NOMO-1 treated with dmso at 0.1 percent for 144 hours (cell line): ENCODE results near the gene TMEM74B.

ENCODE experiments used
- DNase-seq: peaks from one replicate; lab custom pipeline; 2025; ENCODE audit not compliant: unreplicated experiment; lab: John Stamatoyannopoulos, UW

TMEM74B gene

DNA sequence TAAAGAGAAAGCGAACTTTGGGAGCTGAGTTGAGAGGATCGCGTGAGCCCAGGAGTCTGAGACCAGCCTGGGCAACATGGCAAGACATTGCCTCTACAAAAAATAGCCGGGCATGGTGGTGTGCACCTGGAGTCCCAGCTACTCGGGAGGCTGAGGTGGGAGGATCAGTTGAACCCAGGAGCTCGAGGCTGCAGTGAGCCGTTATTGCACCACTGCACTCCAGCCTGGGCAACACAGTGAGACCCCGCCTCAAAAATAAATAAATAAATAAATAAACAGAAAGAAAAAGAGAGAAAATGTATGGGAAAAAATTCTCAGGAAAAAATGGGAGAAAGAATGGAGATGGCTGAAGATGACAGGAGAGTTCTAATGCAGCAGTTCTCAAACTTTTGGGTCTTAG is 21.0 kb upstream of the TMEM74B start:
- no peak for DNase-seq

DNA sequence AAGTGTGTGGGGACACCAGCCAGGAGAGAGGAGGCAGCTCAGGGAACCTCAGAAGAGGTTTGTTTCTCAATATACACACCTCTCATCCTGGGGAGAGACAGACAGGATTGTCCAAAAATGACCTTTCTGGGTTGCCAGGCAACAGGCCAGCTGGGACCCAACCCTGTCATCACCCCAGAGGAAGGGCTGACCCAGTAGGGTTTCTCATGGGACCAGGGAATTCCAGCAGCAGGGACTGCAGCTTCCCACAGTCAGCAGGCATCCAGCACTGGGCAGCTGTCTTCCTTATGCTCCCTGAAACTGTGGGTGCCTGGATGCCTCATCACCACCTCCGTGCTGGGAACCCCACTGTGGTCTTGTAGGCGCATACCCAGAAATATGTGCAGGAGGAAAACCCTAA is 19.8 kb upstream of the TMEM74B start:
- no peak for DNase-seq

DNA sequence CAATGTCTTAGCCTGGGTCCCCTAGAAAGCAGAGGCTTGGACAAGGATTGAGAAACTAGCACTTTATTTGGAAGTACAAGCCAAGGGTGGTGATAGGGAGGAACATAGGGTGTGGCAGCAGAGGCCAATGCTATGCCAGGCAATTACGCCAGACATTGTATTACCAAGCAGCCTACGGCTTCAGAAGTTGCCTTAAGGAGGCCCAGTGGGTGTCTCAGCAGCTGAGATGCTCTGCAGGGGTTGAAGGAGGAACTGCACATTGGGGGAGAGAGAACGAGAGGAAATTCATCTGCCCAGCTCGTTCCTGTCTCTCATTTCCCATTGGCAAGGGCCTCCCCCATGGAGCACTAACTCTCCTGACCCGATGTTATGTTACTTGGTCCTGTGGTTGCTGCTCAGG is 19.3 kb upstream of the TMEM74B start:
- no peak for DNase-seq

DNA sequence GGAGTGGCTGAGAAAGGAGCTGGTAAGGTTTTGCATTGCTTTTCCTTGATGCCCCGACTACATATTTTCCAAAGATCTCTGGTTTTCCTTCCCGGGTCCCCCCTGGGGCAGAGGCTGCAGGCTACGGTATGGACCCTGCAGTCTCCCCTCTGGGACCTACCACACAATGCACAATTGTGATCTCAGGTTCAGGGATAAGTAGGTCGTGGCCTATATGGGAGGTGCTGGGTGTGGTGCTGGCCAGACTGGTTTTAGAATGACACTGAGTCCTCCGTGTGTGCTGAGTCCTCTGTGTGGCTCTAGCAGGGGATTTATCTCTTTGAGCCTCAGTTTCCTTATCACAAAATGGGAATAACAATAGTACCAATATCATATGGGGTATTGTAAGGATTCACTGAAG is 18.8 kb upstream of the TMEM74B start:
- DNase-seq, result no peak

DNA sequence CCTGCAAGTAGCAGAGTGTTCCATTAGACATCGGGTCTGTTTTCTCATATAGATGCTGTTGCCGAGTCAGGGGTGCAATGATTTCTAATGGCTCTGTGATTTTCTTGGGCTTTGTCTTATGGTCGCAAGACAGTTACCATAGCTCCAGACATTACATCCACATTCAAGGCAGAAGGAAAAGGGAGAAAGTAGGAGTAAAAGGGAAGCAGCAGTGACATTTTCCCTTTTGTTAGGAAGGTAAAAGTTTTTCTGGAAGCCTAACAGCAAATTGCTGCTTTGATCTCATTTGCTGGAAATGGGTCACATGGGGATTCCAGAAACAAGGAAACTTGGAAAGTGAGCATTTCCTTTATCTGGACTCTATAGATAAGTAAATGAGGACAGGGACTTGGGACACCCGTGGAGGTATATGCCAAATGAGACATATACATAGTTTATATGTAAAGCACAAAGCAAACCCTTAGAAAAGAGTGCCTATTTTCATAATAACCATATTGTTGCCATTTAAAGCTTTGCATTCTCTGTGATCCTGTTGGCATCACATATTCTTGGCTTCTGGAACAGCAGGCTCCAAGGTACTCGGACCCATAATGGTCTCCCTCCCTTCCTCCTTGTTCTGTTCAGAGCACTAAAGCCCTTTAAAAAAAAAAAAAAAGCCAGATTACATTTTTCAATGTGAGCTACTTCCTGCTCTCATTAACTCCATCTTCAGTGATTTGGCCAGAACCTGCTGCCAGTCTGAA is 18.2 kb upstream of the TMEM74B start, which contains the start of gene C20orf202:
Gene C20orf202 (plus strand): TSS at position 693 of the 743 bp plus-strand sequence. CDS start 132 bp downstream, outside the sequence.
- no peak for DNase-seq

DNA sequence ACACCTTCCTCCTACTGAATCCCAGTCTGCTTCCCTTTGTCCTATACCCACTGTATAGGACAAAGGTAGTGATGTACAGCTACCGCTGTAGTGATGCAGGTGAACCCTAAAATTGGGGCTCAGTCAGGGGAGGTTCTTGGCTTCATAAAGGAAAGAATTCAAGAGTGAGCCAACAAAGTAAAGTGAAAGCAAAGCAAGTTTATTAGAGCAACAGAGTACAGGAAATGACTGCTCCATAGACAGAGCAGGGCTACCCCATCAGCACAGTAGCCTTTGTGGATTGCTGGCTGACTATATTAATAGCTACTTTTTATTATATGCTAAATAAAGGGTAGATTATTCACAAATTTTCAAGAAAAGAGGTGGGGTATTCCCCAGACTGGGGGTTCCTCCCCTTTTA is 15.2 kb upstream of the TMEM74B start:
- no peak for DNase-seq

DNA sequence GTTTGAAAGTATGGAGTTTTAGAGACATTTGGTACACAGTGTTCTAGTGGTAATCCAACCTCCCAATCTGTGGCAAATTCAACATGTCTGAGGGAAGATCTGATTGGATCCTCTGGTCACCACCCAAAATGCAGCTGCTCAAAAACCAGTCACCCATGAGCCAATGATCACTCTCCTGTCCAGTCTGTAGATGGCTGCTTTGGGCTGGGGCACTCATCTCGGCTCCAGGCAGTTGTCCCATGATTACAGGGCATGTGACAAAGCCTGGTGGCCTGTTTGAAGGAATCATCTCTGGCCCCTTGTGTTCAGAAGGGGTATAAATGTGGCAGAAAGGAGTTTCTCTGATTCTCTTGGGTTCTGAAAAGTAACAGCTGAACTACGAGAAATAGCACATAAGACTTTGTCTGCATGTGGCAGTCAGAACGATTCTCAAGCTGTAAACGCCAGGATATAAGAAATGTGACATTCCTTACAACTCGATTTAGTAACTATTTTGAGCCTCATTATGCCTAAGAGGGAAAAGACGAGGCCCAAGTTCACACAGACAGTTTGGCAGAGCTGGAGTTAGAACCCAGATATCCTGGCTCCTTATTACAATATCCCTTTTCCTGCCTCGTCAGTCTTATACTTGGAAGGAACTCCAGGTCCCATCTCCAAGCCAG is 14.6 kb upstream of the TMEM74B start:
- no peak for DNase-seq

DNA sequence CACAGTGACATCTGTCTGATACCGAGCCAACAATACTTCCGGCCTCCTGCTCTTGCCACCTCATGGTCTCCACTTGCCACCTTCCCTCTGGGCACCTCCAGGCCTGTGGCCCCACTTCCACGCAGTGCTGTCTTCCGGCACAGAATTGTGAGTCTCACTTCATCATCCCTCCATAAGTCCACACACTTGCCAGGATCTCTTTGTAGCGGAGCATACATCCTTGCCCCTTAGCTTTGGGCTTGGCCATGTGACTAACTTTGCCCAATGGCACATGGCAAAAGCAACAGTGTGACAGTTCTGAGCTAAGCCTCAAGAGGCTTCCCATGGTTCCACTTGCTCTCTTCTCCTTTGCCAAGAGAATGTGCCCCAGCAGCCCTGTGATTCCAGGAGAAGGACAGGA is 14.0 kb upstream of the TMEM74B start:
- DNase-seq, result no peak

DNA sequence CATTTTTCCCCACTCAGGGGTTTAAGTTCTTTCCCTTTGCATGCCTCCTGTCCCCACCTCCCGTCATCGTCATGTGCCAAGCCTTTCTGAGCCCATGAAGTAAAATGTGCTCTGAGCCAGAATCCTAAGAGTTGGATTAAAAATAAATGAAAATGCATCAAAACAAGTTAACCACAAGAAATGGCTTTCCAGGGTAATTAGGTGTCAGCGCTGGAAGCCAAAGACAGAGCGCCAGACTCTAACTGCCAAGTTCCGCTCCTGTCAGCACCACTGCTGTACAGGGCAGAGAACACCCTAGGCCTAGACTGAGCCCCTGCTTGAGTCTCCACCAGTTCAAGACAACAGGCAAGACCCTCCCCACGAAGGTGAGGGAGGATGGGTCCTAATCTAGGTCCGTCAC is 13.0 kb upstream of the TMEM74B start:
- DNase-seq, result no peak

DNA sequence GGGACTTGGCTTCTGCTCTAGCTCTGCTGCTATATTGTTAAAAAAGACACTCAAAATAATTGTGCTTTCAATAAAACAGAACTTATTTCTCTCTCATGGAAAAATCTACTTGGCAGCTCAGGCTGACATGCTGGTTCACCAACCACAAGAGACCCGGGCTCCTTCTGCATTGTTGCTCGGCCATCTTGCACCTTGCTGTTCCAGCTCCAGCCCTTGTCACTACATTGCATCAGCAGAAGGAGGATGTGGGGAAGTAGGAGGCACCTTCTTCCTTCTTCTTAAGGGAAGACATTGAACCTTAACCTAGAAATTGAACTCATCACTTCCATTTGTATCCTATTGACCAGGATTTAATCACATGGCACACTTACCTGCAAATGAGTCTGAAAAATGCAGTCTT is 11.9 kb upstream of the TMEM74B start:
- no peak for DNase-seq

DNA sequence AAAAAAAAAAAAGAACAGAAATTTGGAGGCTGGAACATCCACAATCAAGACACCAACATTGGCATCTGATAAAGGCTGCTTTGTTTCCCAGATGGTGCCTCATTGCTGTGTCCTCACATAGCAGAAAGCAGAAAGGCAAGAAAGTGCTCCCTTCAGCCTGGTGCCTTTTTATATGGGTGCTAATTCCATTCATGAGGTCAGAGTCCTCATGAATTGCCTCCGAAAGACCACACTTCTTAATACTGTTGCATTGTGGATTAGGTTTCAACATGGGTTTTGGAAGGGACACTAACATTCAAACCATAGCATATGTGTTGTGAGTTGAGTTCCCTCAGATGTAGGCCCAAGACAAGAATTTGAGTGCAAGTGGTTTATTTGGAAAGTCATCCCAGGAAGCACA is 10.4 kb upstream of the TMEM74B start:
- no peak for DNase-seq

DNA sequence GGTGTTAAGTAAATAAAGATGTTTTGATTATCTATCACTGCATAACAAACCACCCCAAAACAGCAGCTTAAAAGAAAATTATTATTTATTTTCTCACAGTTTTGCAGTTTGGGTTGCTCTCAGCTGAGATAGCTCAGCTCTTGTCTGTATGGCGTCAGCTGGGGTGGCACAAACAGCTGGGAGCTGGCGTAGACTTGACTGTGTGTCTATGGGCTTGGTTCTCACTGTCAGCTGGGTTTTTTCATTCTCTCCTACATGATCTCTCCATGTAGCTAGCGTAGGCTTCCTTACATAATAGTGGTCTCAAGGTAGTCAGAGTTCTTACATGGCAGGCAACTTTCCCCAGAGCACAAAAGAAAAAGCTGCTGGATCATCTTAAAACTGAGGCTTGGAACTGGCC is 6.5 kb upstream of the TMEM74B start:
- DNase-seq, result no peak

DNA sequence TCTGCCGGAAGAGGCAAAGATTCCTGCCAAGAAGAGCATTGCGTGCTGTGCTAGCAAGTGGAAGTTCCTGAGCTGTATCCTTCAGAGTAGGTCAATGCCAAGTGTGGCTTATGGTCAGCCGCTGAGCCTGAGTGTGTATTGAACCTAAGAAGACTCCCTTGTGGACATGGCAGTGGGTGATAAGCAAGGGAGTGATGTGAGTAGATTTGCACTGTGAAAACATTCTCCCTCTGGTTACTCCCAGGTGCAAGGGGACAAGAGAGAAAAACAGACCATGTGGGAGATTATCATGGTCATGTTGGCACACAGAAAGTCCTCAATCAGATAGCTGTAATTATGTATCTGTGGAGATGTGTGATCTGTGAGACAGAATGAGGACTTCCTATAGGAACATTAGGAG is 6.1 kb upstream of the TMEM74B start:
- DNase-seq, result no peak

DNA sequence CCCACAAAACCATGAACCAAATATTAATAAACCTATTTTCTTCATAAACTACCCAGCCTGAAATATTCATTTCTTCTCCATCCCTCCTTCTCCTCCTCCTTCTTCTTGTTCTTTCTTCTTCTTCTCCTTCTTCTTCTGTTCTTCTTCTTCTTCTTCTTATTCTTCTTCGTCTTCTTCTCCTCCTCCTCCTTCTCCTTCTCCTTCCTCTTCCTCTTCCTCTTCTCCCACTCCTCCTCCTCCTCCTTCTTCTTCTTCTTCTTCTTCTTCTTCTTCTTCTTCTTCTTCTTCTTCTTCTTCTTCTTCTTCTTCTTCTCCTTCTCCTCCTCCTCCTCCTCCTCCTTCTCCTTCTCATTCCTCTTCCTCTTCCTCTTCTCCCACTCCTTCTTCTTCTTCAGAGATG is 5.0 kb upstream of the TMEM74B start:
- no peak for DNase-seq

DNA sequence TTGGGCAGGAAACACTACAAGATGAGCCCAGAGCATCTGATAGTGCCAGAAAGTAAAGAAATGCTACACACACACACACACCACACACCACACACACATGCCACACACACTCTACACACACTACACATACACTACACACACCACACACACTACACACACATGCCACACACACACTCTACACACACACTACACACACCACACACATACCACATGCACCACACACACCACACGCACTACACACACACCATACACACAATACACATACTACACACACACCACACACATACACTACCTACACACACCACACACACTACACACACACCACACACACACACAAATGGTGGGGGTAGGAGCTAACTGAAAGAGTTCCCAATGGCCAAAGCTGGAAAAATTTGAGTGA is 3.6 kb upstream of the TMEM74B start:
- no peak for DNase-seq

DNA sequence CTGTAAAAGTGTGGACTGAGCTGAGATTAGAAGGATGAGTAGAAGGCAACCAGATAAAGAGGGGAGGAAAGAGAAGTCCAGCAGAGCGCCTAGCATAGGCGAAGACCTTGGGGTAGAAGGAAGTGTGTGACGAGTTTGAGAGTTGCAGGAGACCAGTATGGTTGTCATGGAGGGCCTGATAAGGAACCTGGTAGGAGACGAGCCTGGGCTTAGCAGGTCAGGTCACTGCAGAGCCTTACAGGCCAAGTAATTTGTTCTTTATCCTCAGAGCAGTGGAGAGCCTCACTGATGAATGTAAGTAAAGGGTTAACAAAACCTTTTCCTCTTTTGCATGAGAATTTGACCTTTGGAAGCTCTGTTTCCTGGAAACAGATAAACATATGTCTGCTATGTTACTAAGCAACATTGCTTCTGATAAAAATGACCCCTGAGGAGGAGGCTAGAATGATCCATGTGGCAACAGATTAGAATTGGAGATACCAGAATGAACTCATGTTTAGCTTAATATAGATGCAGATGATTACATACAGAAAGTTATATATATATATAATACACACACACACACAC is 2.9 kb upstream of the TMEM74B start:
- no peak for DNase-seq

DNA sequence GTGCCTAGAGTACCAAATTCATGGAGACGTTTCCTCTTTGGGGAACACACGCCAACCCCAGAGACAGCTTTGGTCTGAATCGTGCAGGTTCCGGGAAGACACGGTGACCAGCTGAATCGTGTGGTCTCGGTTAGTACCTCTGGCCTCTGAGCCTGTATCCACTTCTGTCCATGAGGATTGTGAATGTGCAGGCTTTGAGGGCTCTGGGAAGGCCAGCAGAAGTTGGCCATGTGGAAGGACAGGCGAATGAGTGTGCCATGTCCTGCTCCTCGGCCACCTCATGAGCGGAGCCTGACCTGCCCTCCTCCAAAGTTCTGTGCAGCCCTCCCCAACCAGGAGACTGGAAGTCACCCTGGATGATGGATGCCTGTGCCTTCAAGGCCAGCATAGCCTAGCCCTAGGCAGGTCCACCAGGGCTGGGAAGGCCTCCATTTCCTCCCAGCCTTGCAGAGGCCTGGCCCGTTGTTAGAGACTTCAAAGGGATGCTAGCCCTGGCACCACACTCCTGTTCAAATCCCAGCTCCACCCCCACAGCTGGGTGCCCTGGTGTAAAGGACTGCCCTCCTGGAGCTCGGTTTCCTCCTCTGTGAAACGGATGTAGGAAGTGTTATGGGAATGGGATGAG is 1.7 kb upstream of the TMEM74B start:
- no peak for DNase-seq

DNA sequence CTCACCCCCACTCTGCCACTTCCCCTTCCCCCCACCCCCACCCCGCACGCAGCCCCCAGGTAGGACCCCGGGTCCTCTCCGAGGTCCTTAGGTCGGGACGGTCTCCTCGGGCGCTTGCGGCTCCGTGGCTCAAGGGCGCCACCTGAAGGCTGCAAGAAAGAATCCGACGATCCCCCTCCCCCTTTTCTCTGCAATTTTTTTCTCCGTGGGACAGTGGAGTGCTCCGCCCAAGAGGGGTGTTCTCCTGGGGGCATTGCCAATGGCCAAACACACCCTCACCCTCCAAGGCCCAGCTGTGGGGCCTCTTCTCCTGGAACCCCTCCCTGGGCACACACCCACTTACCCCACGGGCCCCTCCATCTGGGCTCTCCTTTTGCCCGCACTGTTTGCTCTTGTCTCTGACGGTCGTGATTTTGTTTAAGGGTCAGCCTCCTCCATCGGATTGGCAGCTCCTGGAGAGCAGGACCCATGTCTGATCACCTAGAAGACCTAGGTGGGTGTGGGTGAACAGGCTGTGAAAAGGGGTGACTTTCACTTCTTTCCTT is 1.1 kb upstream of the TMEM74B start:
- peak; percentile 3 for DNase-seq

DNA sequence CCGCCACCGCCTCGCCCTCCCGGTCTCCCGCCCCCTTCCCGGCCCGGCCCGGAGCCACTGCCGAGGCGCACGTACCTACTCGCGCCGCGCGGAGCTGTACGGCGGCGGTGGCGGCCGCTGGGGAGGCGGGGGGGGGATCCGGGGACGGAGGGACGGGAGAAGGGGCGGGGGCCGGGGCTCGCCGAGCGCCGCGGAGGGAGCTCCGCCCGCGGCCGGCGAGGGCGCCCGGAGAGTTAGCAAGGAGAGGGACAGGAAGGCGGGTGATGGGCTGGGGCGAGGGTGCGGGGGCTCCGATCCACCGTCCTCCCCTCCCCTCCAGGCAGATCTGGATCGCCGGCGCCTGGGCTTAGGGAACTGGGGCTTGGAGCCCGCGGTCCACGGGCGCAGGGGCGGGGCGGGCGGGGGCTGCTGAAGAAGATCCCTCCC is 548 bp upstream of the TMEM74B start:
- no peak for DNase-seq

DNA sequence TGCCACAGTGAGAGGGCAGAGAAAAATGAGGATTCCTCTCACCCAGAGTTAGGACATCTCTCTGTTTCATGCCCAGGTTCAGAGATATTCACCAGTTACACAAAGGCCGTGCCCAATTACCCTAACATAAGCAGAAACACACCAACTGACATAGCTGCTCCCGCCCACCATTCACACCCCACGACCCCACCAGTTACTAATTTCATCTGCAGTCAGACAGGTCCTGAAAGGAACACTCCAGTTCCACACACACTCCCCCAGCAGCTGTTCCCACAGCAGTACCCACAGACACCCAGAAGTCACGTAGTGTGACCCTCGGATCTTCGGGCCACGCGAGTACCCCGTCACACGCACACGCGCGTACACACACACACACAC is 532 bp downstream of the TMEM74B start:
- DNase-seq, result no peak

DNA sequence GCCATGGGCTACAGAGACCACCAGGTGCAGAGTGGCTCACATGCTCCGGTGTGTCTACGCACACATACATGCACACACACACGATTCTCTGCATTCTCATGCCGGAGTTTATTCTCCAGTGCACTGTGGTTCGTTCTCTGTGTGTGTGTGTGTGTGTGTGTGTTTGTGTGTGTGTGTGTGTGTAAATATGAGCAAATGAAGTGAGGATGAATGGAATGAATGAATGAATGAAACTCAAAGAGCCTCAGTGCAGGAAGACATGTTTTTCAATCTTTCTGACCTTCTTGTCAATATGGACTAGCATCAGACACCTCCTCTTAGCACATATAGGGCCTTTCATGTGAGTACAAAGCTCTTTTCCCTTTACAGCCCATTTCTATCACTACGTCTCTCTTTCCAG is 1.6 kb downstream of the TMEM74B start:
- DNase-seq, result no peak

DNA sequence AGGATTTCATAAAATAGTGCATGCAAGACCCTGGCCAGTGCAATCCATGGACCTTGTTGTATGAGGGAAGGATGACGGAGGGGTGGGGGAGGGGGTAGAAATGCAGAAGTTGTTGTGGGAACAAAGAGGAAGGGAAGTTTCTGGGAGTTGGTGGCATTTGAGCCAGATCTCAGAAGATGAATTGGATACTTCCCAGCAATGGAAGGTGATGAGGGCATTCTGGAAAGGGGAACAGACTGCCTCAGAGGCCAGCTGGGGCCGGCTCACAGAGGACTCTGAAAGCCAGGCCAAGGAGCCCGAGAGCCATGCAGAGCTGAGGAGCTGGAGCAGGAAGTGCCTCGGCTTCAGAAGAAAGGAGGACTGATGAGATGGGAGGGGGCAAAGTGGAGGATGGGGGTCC is 2.7 kb downstream of the TMEM74B start:
- no peak for DNase-seq
